ENCODE data around the gene RABL6.
"Not testable (repeated sequence)": the region's sequence is repeated elsewhere in the genome, so short reads cannot be mapped to it uniquely, and the experiment has no call there.

The RABL6 gene

DNA sequence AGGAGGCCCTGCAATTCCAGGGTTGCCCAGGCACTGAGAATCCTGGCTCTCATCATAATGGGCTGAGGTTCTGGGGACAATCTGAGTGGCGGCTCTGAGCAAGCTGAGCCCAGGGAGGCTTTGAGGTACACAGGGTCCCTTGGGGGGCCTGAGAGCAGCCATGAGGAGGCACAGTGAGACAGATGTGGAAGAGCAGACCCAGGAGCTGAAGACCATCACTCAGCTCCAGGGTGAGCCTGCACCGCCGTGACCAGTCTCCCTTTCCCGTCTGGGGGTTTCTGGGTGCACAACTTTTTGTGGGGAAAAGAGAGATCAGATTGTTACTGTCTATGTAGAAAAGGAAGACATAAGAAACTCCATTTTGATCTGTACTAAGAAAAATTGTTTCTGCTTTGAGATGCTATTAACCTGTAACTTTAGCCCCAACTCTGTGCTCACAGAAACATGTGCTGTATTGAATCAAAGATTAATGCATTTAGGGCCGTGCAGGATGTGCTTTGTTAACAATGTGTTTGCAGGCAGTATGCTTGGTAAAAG, 11.4 kb upstream of the RABL6 start, which contains the start of gene CCDC183:
TSS of gene CCDC183 (plus strand) at position 101 of the 537 bp plus-strand sequence. CDS start at position 161, 60 bp downstream.
- no peak for DNase-seq (ENCODE audit: low read depth in 2 of 2)

DNA sequence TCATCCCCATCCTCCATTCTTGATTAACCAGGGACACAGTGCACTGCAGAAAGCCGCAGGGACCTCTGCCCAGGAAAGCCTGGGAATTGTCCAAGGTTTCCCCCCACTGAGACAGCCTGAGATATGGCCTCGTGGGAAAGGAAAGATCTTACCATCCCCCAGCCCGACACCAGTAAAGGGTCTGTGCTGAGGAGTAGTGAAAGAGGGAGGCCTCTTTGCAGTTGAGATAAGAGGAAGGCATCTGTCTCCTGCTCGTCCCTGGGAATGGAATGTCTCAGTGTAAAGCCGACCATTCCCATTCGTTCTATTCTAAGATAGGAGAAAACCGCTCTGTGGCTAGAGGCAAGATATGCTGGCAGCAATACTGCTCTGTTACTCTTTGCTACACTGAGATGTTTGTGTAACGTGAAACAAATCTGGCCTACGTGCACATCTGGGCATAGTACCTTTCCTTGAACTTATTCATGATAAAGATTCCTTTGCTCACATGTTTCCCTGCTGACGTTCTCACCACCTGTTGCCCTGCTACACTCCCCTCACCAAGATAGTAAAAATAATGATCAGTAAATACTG, 10.9 kb upstream of the RABL6 start:
- DNase-seq (ENCODE audit: low read depth in 2 of 2), result not testable (repeated sequence)

DNA sequence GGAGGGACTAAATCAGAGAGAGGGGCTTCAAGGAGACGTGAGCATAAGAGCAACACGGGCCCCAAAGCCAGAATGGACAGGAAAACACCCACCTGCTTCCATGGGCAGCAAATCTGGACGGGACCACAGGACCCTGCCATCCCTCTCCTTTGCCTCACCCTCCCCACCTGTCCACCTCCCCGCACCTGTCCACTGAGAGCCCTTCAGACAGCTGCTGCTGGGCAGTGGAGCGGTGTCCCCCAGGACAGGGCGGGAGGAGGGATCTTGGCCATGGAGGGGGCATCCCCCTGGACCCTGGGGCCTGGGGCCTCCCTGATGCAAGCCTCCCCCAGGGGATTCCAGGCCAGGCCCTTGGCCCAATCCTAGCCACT, 9.1 kb upstream of the RABL6 start:
- DNase-seq (ENCODE audit: low read depth in 2 of 2), result no peak

DNA sequence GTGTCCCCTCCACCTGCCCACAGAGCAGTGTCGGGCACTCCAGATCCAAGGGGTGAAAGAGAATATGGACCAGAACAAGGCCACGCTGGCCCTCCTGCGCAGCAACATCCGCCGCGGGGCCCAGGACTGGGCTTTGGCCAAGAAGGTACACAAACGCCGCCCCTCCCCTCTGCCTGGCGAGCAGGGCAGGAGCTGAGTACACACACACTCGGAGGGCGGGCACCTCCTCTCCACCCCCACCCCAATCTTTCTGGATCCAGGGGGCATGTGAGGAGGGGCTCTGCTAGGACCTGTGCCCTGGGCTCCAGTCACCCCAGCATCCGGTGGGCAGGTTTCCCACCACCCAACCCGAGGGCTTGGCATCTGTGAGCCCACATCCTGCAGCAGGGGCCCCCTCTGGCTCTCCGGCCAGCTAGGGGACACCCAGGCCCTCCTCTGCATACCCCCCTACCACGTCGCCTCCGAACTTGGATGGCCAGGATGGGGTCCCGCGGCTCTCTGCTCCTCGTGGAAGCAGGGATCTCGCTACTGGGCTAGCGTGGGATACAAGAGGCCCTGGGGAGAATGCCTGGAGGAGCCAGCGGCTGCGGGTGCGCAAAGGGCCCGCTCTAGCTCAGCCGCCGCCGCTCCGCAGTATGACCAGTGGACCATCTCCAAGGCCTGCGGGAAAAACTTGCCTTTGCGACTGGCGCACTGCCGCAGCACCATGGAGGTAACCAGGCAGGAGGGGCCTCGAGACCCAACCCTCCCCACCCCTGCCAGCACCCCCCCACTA, 8.5 kb upstream of the RABL6 start:
- no peak for DNase-seq (ENCODE audit: low read depth in 2 of 2)

DNA sequence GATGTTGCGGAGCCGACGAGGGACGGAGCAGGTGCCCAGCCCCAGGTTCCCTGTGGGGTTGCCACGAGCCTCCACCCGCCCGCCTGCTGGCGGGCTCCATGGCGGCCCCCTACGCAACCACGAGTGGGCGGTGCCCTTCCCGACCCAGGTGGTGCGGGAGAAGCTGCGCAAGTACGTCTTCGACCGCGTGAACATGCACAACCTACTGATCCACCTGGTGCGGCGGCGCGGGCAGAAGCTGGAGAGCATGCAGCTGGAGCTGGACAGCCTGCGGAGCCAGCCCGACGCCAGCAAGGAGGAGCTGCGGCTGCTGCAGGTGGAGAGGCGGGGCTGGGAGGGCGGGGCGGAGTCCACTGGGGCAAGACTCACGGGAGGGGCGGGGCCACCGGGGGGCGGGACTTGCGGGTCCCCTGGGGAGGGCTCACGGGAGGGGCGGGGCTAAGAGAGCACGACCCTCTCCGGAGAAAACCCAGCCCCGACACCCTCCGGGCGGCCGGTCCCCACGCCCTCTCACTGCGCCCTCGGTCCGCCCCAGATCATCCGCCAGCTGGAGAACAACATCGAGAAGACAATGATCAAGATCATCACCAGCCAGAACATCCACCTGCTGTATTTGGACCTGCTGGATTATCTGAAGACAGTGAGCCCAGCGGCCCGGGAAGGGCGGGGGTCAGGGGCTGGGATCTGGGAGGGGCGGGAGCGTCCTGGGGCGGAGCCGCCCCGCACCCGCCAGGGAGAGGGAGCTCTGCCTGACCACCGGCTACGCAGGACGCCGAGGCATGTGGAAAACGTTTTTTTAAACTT, 7.7 kb upstream of the RABL6 start:
- no peak for DNase-seq (ENCODE audit: low read depth in 2 of 2)

DNA sequence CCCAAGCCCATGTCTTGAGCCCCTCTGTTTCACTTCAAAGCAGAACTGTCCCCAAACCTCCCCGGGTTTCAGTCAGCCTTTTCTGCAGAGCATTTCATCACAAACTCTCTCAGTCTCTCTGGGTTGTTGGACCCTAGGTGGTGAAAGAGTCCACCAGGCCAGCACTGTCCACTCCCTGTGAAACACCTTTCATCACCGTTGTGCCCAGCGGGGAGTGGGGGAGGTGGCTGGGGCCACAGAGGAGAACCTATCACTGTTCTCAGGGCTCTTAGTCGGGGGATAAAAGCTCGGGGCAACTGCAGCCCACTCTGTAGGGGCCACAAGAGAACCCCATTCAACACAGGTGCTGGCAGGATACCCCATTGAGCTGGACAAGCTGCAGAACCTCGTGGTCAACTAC, 5.4 kb upstream of the RABL6 start:
- no peak for DNase-seq (ENCODE audit: low read depth in 2 of 2)

DNA sequence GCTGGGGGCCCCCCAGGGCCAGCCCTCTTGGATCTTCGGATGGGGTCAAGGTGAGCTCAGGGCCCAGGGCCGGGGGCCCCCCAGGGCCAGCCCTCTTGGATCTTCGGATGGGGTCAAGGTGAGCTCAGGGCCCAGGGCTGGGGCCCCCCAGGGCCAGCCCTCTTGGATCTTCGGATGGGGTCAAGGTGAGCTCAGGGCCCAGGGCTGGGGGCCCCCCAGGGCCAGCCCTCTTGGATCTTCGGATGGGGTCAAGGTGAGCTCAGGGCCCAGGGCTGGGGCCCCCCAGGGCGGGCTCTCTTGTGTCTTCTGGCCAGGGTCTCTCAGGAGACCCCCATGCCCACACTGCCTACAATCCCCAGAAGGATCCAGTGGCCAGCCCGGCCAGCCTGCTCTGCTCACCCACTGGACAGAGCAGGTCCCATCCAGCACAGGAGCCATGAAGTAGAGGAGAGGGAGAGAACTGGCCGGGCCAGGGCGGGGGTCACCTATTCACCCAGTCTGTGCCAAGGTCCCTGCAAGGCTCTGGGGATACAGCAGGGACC, 4.7 kb upstream of the RABL6 start:
- DNase-seq (ENCODE audit: low read depth in 2 of 2), result not testable (repeated sequence)

DNA sequence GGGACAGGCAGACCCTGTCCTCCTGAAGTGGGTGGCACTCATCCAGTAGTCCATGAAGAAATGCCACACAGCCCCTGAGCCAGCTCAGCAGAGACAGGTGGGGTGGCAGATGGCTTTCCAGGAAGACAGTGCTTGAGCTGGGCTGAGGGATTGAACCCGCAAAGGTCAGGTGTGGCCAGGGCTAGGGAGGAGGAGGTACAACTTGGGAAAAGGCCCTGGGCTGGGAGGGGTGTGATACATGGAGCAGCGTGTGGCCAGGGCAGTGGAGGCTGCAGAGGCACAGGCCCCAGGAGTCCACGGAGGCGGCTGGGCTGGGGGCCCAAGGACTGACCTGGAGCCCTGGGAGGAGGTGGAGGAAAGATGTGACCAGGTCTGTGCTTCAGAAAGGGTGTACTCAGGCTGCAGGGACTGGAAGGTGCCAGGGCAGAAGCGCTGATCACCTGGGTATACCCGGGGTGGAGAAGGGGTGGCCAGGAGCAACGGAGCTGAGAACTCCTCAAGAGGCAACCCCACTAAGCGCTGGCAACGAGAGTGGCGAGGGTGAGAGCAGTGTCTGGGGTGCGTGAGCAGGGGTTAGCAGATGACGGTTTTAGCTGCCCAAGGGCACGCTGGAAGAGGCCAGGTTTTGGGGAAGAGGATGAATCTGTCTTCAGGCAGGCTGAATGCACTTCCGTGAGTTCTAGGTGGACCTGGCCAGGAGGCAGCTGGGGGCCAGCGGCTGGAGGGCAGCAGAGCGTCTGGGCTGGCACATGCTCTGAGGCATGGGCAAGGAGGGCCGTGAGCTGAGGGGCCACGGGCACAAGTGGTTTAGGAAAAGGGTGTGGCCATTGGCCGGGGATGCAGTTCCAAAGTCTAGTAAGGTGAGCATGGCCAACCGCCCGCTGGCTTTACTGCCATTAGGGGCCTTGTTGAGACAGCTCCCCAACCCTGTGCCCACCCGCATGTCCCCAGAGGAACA, 3.9 kb upstream of the RABL6 start:
- no peak for DNase-seq (ENCODE audit: low read depth in 2 of 2)

DNA sequence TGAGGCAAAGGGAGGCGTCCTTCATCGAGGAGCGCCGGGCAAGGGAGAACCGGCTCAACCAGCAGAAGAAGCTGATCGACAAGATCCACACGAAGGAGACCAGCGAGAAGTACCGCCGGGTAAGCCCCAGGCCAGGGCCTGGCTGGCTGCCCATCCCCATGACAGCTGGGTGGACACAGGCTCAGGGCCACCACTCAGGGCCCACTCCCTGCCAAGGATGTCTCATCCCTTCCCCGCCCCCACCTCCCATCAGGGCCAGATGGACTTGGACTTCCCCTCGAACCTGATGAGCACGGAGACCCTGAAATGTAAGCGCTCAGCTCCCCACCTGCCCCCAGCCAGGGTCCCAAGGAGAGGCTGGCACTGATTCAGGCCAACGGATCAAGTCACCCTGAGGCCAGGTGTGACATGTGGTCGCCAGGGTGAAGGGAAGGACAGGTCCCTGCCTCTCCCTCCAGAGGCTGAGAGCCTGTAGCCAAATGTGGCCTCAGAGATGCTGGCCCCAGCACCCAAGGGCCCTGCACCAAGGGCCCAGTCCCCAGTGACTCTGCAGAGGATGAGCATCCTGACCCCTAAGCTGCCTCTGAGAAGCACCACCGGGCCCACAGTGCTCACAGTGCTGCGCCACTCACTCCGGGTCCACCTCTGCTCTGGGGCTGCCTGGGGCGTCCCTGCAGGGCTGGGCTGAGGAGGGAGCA, 3.1 kb upstream of the RABL6 start:
- DNase-seq (ENCODE audit: low read depth in 2 of 2), result no peak

DNA sequence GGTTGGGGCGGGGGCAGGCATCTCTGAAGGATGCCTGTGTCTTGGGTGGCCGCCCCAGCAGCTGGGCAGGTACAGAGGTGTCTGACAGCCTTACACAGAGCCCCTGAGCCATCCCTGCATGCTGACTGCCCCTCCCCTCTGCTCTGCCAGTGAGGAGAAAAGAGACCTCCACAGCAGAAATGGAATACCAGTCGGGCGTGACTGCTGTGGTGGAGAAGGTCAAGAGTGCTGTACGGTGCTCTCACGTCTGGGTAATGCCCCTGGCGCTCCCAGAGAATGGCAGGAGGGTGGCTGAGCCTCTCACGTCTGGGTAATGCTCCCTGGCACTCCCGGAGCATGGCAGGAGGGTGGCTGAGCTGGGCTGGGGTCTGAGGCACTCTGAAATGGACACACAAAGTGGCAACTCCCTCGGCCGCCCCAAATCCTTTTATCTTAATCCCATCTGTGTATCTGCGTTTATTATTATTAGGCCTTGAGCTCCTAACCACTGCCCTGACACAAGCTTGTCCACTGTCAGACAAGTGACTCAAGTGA, 2.5 kb upstream of the RABL6 start:
- DNase-seq (ENCODE audit: low read depth in 2 of 2), result no peak

DNA sequence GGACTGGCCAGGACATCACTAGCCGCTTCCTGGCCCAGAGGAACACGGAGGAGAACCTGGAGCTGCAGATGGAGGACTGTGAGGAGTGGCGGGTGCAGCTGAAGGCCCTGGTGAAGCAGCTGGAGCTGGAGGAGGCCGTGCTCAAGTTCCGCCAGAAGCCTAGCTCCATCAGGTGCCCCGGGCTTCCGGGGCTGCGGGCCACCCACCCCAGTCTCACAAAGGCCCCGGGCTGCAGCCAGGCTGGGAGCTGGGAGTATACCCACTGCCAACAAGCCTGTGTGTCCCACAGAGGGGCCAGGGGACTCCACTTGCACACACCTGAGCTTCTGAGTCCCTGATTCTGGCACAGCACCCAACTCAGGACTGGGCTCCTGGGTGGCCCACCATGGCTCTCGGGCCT, 1.7 kb upstream of the RABL6 start:
- no peak for DNase-seq (ENCODE audit: low read depth in 2 of 2)

DNA sequence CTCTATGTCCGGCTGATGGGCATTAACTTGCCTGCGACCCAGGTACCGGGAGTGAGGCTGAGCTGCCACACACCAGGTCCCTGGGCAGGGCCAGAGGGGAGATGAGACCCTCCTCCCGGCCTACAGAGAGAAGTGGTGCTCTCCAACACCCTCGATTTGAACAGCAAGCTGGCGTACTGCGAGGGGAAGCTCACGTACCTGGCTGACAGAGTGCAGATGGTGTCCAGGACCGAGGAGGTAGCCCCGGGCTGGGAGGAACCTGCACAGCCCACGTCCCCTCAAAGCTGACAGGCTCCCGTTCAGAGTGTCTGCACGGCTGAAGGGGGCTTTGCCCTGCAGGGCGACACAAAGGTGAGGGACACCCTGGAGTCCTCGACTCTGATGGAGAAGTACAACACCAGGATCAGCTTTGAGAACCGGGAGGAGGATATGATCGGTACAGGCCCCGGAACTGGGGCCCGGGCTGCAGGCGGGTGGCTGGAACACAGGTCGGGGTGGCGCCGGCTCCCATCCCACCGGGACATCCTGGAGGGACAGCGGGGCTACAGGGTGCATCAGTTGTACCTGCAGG, 1.0 kb upstream of the RABL6 start:
- DNase-seq (ENCODE audit: low read depth in 2 of 2), result no peak

DNA sequence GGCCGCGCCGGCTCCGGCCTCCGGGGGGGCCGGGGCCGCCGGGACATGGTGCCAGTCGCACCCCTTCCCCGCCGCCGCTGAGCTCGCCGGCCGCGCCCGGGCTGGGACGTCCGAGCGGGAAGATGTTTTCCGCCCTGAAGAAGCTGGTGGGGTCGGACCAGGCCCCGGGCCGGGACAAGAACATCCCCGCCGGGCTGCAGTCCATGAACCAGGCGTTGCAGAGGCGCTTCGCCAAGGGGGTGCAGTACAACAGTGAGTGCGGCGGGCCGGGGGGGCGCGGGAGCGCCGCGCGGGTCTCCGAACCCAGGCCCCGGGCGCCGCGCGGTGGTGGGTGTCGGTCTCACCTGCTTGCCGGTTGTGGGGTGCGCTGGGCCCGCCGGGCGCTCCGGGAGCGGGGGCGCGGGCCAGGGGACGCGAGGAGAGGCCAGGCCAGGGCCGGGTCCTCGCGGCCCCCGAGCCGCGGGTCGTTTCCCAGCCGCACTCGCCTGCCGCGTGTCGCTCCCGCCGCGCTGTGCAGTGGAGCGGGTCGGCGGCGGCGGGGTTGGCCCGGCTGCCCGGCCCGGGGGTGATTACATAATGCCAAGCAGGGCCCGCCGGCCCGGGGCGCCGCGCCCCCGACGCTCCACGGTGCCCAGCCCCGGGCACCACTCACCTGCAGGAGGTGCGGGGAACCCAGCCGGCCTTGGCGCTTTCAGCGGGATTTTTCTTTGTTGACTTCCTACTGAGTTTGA, 492 bp downstream of the RABL6 start:
- no peak for DNase-seq (ENCODE audit: low read depth in 2 of 2)

DNA sequence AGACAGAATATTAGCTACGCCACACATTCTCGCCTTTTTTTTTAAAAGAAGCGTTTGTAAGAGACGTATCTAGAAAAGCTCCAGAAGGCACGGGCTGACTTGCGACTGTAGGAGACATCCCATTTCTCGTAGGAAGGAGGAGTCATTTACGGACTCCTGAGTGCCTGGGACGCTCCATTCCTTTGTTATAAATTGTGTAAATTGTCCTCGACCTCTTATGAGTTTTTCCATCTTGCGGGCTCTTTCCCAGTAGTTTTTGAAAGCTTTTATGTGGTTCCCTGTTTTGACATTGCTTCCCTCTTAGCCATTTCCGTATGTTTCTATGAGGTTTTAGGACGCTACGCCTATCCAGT, 1.0 kb downstream of the RABL6 start:
- no peak for DNase-seq (ENCODE audit: low read depth in 2 of 2)

DNA sequence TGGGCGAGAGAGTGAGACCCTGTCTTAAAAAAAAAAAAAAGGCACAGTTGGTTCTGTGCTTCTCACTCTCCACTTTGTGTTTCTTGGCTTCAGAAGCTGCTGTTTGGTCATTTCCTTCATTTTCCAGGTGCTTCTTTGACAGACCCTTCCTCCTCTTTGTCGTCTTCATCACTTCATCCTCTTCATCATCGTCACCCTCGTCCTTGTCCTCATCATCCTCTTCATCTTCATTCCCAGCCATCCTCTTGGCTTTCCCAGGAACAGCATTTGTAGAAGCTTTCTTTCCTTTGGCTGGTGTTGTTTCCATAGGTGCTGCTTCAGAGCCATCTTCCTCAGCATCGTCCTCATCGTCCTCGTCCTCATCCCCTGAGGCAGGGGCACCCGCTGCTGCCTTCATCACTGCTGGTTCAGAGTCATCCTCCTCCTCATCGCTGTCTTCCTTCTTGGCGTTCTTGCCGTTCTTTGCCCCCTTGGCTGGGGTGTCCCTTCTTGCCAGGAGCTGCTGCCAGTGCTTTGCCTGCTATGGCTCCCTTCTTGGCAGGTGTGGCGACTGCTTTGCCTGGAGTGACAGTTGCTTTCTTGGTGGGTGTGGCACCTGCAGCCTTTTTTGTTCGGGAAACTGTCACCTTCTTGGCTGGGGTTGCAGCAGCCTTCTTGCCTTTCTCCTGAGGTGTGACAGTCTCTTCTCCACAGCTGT, 7.1 kb downstream of the RABL6 start:
- DNase-seq (ENCODE audit: low read depth in 2 of 2), result no peak

DNA sequence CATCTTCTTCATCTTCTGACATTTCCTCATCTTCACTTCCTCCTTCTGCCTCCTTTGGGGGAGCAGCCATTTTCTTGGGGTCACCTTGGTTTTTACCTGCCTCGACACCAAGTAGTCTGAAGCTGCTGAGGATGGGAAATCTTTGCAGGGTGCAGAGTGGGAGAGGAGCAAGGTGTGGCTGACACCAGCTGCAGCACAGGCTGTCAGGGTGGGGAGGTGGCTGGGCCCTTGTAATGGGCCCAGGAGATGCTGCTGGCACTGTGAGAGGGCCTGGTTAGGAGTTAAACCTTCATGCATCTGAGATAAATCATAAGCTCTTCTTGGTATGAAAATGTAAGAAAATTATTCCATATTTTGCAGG, 7.7 kb downstream of the RABL6 start:
- DNase-seq (ENCODE audit: low read depth in 2 of 2), result no peak

DNA sequence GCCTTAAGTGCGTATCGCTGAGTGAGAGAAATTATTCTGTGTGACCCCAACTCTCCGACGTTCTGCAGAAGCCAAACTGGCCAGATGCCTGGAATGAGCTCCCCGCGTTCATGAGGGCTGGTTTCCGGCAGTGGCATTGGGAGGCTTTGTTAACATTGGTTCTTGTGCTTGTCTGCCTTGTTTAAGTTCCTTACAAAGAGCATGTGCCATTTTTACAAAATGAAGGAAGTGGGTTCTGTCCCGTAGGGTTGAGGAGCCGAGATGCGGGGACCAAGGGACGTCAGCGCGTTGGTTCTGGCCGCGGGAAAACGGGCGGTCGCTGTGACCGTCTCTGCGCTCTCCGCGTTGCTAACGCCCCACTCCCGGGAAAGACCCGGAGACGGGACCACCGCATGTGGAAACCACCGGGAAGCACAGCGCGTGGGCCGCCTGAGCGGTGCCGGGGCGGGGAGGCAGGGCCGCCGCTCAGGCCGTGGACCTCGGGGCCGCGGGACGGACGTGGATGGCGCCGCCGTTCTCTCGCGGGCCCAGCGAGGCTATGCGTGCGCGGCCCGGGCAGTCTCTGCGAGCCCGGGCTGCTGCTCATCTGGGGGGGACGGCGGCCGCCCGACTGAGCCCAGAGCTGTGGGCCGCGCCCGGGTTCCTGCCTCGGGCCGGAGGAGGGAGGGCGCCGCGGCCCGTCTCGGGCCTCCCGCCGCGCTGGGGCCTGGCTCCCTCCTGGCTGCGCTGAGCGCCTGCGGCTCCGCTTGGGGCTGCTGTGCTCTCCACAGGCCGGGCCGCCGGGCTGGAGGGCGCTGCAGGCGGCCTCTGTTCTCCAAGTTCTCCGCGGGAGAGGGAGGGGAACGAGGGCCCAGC, 13.4 kb downstream of the RABL6 start:
- DNase-seq (ENCODE audit: low read depth in 2 of 2), result no peak

Data from fibroblast of skin of left quadriceps (primary cell).